HEK293T (cell line): ENCODE data around the gene ATAD1.
A peak's percentile ranks its signal among the peaks of the same experiment; 100 is the strongest.

Source experiments
- CTCF ChIA-PET: fragments of 350-600 bp; formaldehyde crosslinking; extraction: SDS; loops from one replicate; lab custom pipeline; 2021; ENCODE audit warnings: antibody characterized with exemption, inconsistent platforms; lab: Yijun Ruan, JAX
- POLR2A ChIA-PET: fragments of 350-600 bp; formaldehyde crosslinking; extraction: SDS; loops from one replicate; lab custom pipeline; 2020; ENCODE audit warnings: antibody characterized with exemption, inconsistent platforms; lab: Yijun Ruan, JAX
- DNase-seq: peaks from one replicate; pipeline ENCODE4 v3.0.0; 2012; ENCODE audit warnings: mixed read lengths; ENCODE audit errors: extremely low spot score
- ARNT ChIP-seq: fragments of 450-650 bp; IDR thresholded peaks from 2 replicates; pipeline ENCODE4 v1.6.1; 2017; ENCODE audit warnings: mild to moderate bottlenecking
- ELF4 ChIP-seq: fragments of 450-650 bp; IDR thresholded peaks from 2 replicates; pipeline ENCODE4 v1.6.1; 2017; ENCODE audit warnings: antibody characterized with exemption
- FOXA1 ChIP-seq: fragments of 450-650 bp; IDR thresholded peaks from 2 replicates; pipeline ENCODE4 v1.6.1; 2016; ENCODE audit warnings: mild to moderate bottlenecking
- FOXK2 ChIP-seq: fragments of 450-650 bp; IDR thresholded peaks from 2 replicates; pipeline ENCODE4 v1.6.1; 2016; ENCODE audit warnings: mild to moderate bottlenecking
- FOXM1 ChIP-seq: fragments of 450-650 bp; IDR thresholded peaks from 2 replicates; pipeline ENCODE4 v1.6.1; 2017; ENCODE audit warnings: mild to moderate bottlenecking, borderline replicate concordance
- HDGF ChIP-seq: fragments of 450-650 bp; IDR thresholded peaks from 2 replicates; pipeline ENCODE4 v1.6.1; 2017; ENCODE audit warnings: antibody characterized with exemption, borderline replicate concordance
- L3MBTL2 ChIP-seq: fragments of 450-650 bp; conservative IDR thresholded peaks from 2 replicates; pipeline ENCODE4 v1.6.1; 2016; ENCODE audit warnings: mild to moderate bottlenecking
- LEF1 ChIP-seq: fragments of 450-650 bp; IDR thresholded peaks from 2 replicates; pipeline ENCODE4 v1.6.1; 2017; ENCODE audit warnings: mild to moderate bottlenecking, borderline replicate concordance
- NFRKB ChIP-seq: fragments of 450-650 bp; IDR thresholded peaks from 2 replicates; pipeline ENCODE4 v1.6.1; 2016; ENCODE audit warnings: mild to moderate bottlenecking, moderate library complexity
- PKNOX1 ChIP-seq: fragments of 450-650 bp; IDR thresholded peaks from 2 replicates; pipeline ENCODE4 v1.6.1; 2016
- SP1 ChIP-seq: fragments of 450-650 bp; IDR thresholded peaks from 2 replicates; pipeline ENCODE4 v1.6.1; 2017
- SUZ12 ChIP-seq: fragments of 450-650 bp; IDR thresholded peaks from 2 replicates; pipeline ENCODE4 v1.6.1; 2016; ENCODE audit warnings: mild to moderate bottlenecking
- TARDBP ChIP-seq: fragments of 450-650 bp; IDR thresholded peaks from 2 replicates; pipeline ENCODE4 v1.6.1; 2016
- ZNF384 ChIP-seq: fragments of 450-650 bp; IDR thresholded peaks from 2 replicates; pipeline ENCODE4 v1.6.1; 2016

ATAD1 gene

DNA sequence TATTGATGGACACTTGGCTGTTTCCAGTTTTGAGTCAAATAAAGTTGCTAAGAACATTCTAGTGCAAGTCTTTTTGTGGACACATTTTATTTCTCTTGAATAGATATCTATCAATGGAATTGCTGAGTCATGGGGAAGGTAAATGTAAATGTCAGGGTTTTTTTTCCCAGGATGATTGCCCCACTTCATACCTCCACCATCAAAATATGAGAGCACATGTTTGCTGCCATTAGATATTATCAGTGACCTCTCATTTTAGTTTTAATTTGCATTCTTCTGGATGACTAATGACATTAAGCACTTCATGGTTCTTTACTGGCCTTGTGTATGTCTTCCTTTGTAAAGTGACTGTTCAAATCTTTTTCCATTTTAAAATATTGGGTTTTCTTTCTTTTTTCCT, 112.7 kb downstream of the ATAD1 start:
- DNase-seq: no peak
- ChIA-PET POLR2A (no interaction called here), CTCF (no interaction called here)
- TF ChIP-seq L3MBTL2 (no peak), ARNT (no peak), PKNOX1 (no peak), ELF4 (no peak), ZNF384 (no peak), FOXM1 (no peak), LEF1 (no peak)

GRCh38 chr10:87703771-87704170, 114.3 kb downstream of the ATAD1 start:
- no peak for TF ChIP-seq FOXK2
- CTCF ChIA-PET: interaction anchor here (0.7 kb wide), 1 partner anchor 114 kb away, joined by 3 read pairs; the partner anchor contains the start of gene ATAD1
- no peak for DNase-seq
- POLR2A ChIA-PET: no interaction called here

- ChIA-PET POLR2A (no interaction called here), CTCF (no interaction called here)
- no peak for TF ChIP-seq ELF4
- TF ChIP-seq NFRKB: no peak
- no peak for TF ChIP-seq FOXA1
- no peak for TF ChIP-seq SUZ12
- no peak for TF ChIP-seq L3MBTL2
- no peak for TF ChIP-seq ZNF384
- no peak for TF ChIP-seq LEF1
- TF ChIP-seq TARDBP: no peak
- no peak for TF ChIP-seq FOXM1
- no peak for TF ChIP-seq HDGF
- no peak for TF ChIP-seq ARNT
- no peak for TF ChIP-seq FOXK2
- TF ChIP-seq SP1: no peak
- no peak for DNase-seq
Observed at GRCh38 chr10:87702973-87703294, 115.1 kb downstream of the ATAD1 start.

DNA sequence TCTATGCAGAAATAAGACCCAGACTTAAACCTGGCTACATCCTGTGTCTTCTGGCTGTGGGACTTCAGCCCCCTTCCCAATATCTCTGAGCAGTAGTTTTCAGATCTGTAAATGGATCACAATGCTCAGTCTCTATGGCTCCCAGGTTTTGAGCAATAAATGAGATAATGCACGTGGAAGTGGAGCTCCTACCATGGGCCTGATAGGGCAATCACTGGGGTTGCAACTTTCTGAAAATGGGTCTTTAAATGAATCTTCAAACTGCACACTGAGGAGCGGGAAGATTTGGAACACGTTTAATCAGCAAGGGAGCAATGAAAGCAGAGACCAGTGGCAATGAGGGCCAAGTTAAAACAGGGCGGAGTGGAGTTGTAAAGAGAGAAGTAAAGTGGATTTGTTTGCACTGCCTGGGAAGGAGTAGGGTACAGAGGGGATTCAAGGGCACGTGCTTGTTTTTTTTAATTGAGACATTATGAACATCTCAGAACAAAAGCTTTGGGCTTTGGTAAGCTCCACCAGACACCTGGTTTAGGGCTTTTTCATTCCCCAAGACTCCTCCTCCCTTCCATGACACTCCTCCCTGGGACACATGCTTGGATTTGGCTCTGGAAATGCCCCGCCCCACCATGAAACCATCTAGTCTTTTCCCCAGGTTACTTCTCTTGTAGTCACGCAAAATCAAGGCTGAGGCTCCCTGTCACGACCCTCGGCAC, 115.6 kb downstream of the ATAD1 start:
- POLR2A ChIA-PET: interaction anchor here (1.2 kb wide), 1 partner anchor 43 kb away, joined by 3 read pairs; no protein-coding TSS in a partner anchor

More for the DNA sequence above, 115.6 kb downstream of the ATAD1 start:
- CTCF ChIA-PET: no interaction called here
- TF ChIP-seq NFRKB (no peak), L3MBTL2 (peak; percentile 49)
- DNase-seq: no peak
